Mononuclear cell (primary cell): Measurements from ENCODE around the gene ATP13A2. TPM values are rescaled to one million over a fixed set of nuclear protein-coding genes. Genes with fewer than 3 reads are reported as not detected.

Experiments
- H3K27me3 ChIP-seq: 2 replicates; pipeline ENCODE4 v1.6.0; 2011; ENCODE audit warnings: low read length, control low read depth; ENCODE audit not compliant: insufficient read depth
- H3K4me1 ChIP-seq: 2 replicates; pipeline ENCODE4 v1.5.1; 2011; ENCODE audit warnings: mild to moderate bottlenecking, low read length, control low read depth; ENCODE audit not compliant: insufficient read depth
- H3K4me3 ChIP-seq: 2 replicates; pipeline ENCODE4 v1.5.1; 2011; ENCODE audit warnings: mild to moderate bottlenecking, low read length, moderate library complexity
- H3K9me3 ChIP-seq: 2 replicates; pipeline ENCODE4 v1.5.1; 2011; ENCODE audit warnings: low read depth, mild to moderate bottlenecking, control low read depth, low read length
- total RNA-seq: library from RNA; depleted of rRNA; stranded (reverse); fragments of >200 nt; gene quantifications from one replicate; pipeline ENCODE4 v1.2.3, GENCODE V29; 2012

Gene ATP13A2
- total RNA-seq, 1 donor: 15.1 TPM

GRCh38 chr1:16998589-16998988, 13.1 kb downstream of the ATP13A2 start:
- Histone ChIP-seq H3K27me3 (no peaks in the 10 kb centered on the region), H3K4me3 (no peak overlapping the region), H3K9me3 (no peaks in the 10 kb centered on the region), H3K4me1 (no peaks in the 10 kb centered on the region)

GRCh38 chr1:16996845-16997244, 14.9 kb downstream of the ATP13A2 start:
- H3K27me3 ChIP-seq: no peaks in the 10 kb centered on the region
- H3K4me3 ChIP-seq: no peak overlapping the region
- no peaks in the 10 kb centered on the region for H3K4me1 ChIP-seq
- no peaks in the 10 kb centered on the region for H3K9me3 ChIP-seq

GRCh38 chr1:16993521-16994038, 18.1 kb downstream of the ATP13A2 start:
- no peak overlapping the region for H3K4me3 ChIP-seq
- H3K4me1 ChIP-seq: no peaks in the 10 kb centered on the region
- H3K27me3 ChIP-seq: no peaks in the 10 kb centered on the region
- no peaks in the 10 kb centered on the region for H3K9me3 ChIP-seq

- no peaks in the 10 kb centered on the region for H3K27me3 ChIP-seq
- no peaks in the 10 kb centered on the region for H3K9me3 ChIP-seq
- no peaks in the 10 kb centered on the region for H3K4me1 ChIP-seq
- no peak overlapping the region for H3K4me3 ChIP-seq
These were observed 19.1 kb downstream of the ATP13A2 start for GRCh38 chr1:16992675-16993074.

GRCh38 chr1:16992102-16992501, 19.6 kb downstream of the ATP13A2 start:
- Histone ChIP-seq H3K9me3 (no peaks in the 10 kb centered on the region), H3K4me3 (no peak overlapping the region), H3K4me1 (no peaks in the 10 kb centered on the region), H3K27me3 (no peaks in the 10 kb centered on the region)

GRCh38 chr1:16991571-16991970, 20.2 kb downstream of the ATP13A2 start:
- no peaks in the 10 kb centered on the region for H3K27me3 ChIP-seq
- no peaks in the 10 kb centered on the region for H3K4me1 ChIP-seq
- H3K9me3 ChIP-seq: no peaks in the 10 kb centered on the region
- H3K4me3 ChIP-seq: no peak overlapping the region

GRCh38 chr1:16989676-16990391, 21.9 kb downstream of the ATP13A2 start:
- H3K9me3 ChIP-seq: no peaks in the 10 kb centered on the region
- H3K4me1 ChIP-seq: no peaks in the 10 kb centered on the region
- no peaks in the 10 kb centered on the region for H3K27me3 ChIP-seq
- no peak overlapping the region for H3K4me3 ChIP-seq

GRCh38 chr1:16988210-16988609, 23.5 kb downstream of the ATP13A2 start:
- Histone ChIP-seq H3K27me3 (no peaks in the 10 kb centered on the region), H3K9me3 (no peaks in the 10 kb centered on the region), H3K4me1 (no peaks in the 10 kb centered on the region), H3K4me3 (no peak overlapping the region)

GRCh38 chr1:16986962-16987361, 24.8 kb downstream of the ATP13A2 start:
- Histone ChIP-seq H3K4me3 (no peak overlapping the region), H3K4me1 (no peaks in the 10 kb centered on the region), H3K9me3 (no peaks in the 10 kb centered on the region), H3K27me3 (no peaks in the 10 kb centered on the region)

GRCh38 chr1:16986560-16986959, 25.2 kb downstream of the ATP13A2 start:
- Histone ChIP-seq H3K27me3 (no peaks in the 10 kb centered on the region), H3K9me3 (no peaks in the 10 kb centered on the region), H3K4me1 (no peaks in the 10 kb centered on the region), H3K4me3 (no peak overlapping the region)

- H3K27me3 ChIP-seq: peaks cover 4% of the 10 kb centered on the region
- H3K4me3 ChIP-seq: no peak overlapping the region
- no peaks in the 10 kb centered on the region for H3K4me1 ChIP-seq
- H3K9me3 ChIP-seq: no peaks in the 10 kb centered on the region
These were observed 25.6 kb downstream of the ATP13A2 start for GRCh38 chr1:16986113-16986512.

GRCh38 chr1:16984717-16985116, 27.0 kb downstream of the ATP13A2 start:
- H3K27me3 ChIP-seq: peaks cover 8% of the 10 kb centered on the region
- H3K4me3 ChIP-seq: no peak overlapping the region
- H3K4me1 ChIP-seq: no peaks in the 10 kb centered on the region
- no peaks in the 10 kb centered on the region for H3K9me3 ChIP-seq

GRCh38 chr1:16983649-16984048, 28.1 kb downstream of the ATP13A2 start:
- H3K9me3 ChIP-seq: no peaks in the 10 kb centered on the region
- H3K4me1 ChIP-seq: no peaks in the 10 kb centered on the region
- H3K27me3 ChIP-seq: peaks cover 16% of the 10 kb centered on the region
- H3K4me3 ChIP-seq: no peak overlapping the region

- no peak overlapping the region for H3K4me3 ChIP-seq
- H3K4me1 ChIP-seq: no peaks in the 10 kb centered on the region
- H3K9me3 ChIP-seq: no peaks in the 10 kb centered on the region
- peaks cover 16% of the 10 kb centered on the region for H3K27me3 ChIP-seq
These were observed 28.8 kb downstream of the ATP13A2 start for GRCh38 chr1:16982902-16983301.

- H3K27me3 ChIP-seq: peaks cover 16% of the 10 kb centered on the region
- no peaks in the 10 kb centered on the region for H3K9me3 ChIP-seq
- no peaks in the 10 kb centered on the region for H3K4me1 ChIP-seq
- no peak overlapping the region for H3K4me3 ChIP-seq
These were observed 30.4 kb downstream of the ATP13A2 start for GRCh38 chr1:16981269-16981849.
